HG03460 (cell line): ENCODE measurements around the gene FST.

Experiments
- ATAC-seq: cut with Tn5 transposase; IDR thresholded peaks from one replicate; pipeline ENCODE4 v1.9.1; 2021; ENCODE audit not compliant: unreplicated experiment

Gene FST

GRCh38 chr5:53508125-53508524, 27.7 kb downstream of the FST start:
- no peak for ATAC-seq

GRCh38 chr5:53512539-53512938, 32.1 kb downstream of the FST start:
- ATAC-seq: no peak

- ATAC-seq: no peak
Observed at GRCh38 chr5:53515988-53516387, 35.6 kb downstream of the FST start.

GRCh38 chr5:53520813-53521212, 40.4 kb downstream of the FST start:
- ATAC-seq: no peak
